GM23338 (cell line): Measurements from ENCODE around the gene CCDC91. TPM values are rescaled to one million over a fixed set of nuclear protein-coding genes. Genes with fewer than 3 reads are reported as not detected.

Experiments
- ATAC-seq: fragments of 200-7000 bp; cut with Tn5 transposase; 3 replicates; pipeline ENCODE4 v1.9.1; 2020
- DNase-seq: peaks from one replicate; pipeline ENCODE4 v3.0.0-alpha.2; 2015; ENCODE audit warnings: low spot score
- H2AFZ ChIP-seq: fragments of 200-600 bp; sonication (generic); 2 replicates; pipeline ENCODE4 v1.8.0; 2016; ENCODE audit warnings: antibody characterized with exemption, mild to moderate bottlenecking, moderate library complexity
- H3F3A ChIP-seq: fragments of 200-600 bp; sonication (generic); replicated peaks from 2 replicates; pipeline ENCODE4 v1.8.0; 2017; ENCODE audit warnings: antibody characterized with exemption, mixed run types, low read depth
- H3K27ac ChIP-seq: fragments of 200-600 bp; sonication (generic); 2 replicates; pipeline ENCODE4 v1.6.1; 2016; ENCODE audit warnings: low read depth
- H3K27me3 ChIP-seq: fragments of 200-600 bp; sonication (generic); 2 replicates; pipeline ENCODE4 v1.8.0; 2016; ENCODE audit warnings: mild to moderate bottlenecking, mixed run types, moderate library complexity; ENCODE audit not compliant: insufficient read depth
- H3K36me3 ChIP-seq: fragments of 200-600 bp; sonication (generic); 2 replicates; pipeline ENCODE4 v1.8.0; 2016; ENCODE audit warnings: mild to moderate bottlenecking; ENCODE audit not compliant: insufficient read depth
- H3K4me1 ChIP-seq: fragments of 200-600 bp; sonication (generic); 2 replicates; pipeline ENCODE4 v1.8.0; 2016; ENCODE audit warnings: mild to moderate bottlenecking, moderate library complexity; ENCODE audit not compliant: insufficient read depth
- H3K4me2 ChIP-seq: fragments of 200-600 bp; sonication (generic); 2 replicates; pipeline ENCODE4 v1.7.1; 2017; ENCODE audit warnings: mixed run types
- H3K4me3 ChIP-seq: fragments of 200-600 bp; sonication (generic); 2 replicates; pipeline ENCODE4 v1.6.1; 2016; ENCODE audit warnings: mixed run types
- H3K79me2 ChIP-seq: fragments of 200-600 bp; sonication (generic); replicated peaks from 2 replicates; pipeline ENCODE4 v1.8.0; 2017; ENCODE audit warnings: mild to moderate bottlenecking; ENCODE audit not compliant: insufficient read depth
- H3K9me2 ChIP-seq: fragments of 200-600 bp; sonication (generic); 2 replicates; pipeline ENCODE4 v1.8.0; 2017; ENCODE audit not compliant: insufficient read depth
- H4K20me1 ChIP-seq: fragments of 200-600 bp; sonication (generic); replicated peaks from 2 replicates; pipeline ENCODE4 v1.8.0; 2017; ENCODE audit warnings: mild to moderate bottlenecking; ENCODE audit not compliant: insufficient read depth
- H3K27ac Mint-ChIP-seq: 2 replicates; pipeline ENCODE4 v1.8.0; 2020; ENCODE audit warnings: inconsistent platforms, mild to moderate bottlenecking, moderate library complexity, mixed read lengths
- H3K27me3 Mint-ChIP-seq: 3 replicates; pipeline ENCODE4 v1.8.0; 2022; ENCODE audit warnings: low read depth, mild to moderate bottlenecking, moderate library complexity, mixed read lengths, inconsistent platforms; ENCODE audit not compliant: insufficient read depth, poor library complexity
- H3K36me3 Mint-ChIP-seq: 3 replicates; pipeline ENCODE4 v1.8.0; 2021; ENCODE audit warnings: low read depth, mild to moderate bottlenecking, inconsistent platforms, moderate library complexity, mixed read lengths
- H3K4me1 Mint-ChIP-seq: 3 replicates; pipeline ENCODE4 v1.8.0; 2020; ENCODE audit warnings: mild to moderate bottlenecking, inconsistent platforms, mixed read lengths
- H3K4me3 Mint-ChIP-seq: 3 replicates; pipeline ENCODE4 v1.8.0; 2021; ENCODE audit warnings: moderate library complexity, mild to moderate bottlenecking, inconsistent platforms, mixed read lengths
- H3K9me3 Mint-ChIP-seq: 3 replicates; pipeline ENCODE4 v1.8.0; 2020; ENCODE audit warnings: moderate library complexity, mild to moderate bottlenecking, inconsistent platforms, mixed read lengths
- EZH2 ChIP-seq: fragments of 200-600 bp; sonication (generic); IDR thresholded peaks from one replicate; pipeline ENCODE4 v1.8.0; 2017; ENCODE audit warnings: antibody characterized with exemption, mild to moderate bottlenecking, low read depth; ENCODE audit not compliant: unreplicated experiment
- polyA plus RNA-seq: library from polyadenylated mRNA; unstranded; fragments of >200 nt; fragmentation: Nextera tagmentation; extraction: Ambion mirVana; gene quantifications from 2 replicates; pipeline ENCODE4 v1.2.1, GENCODE V29; 2016
- total RNA-seq: library from RNA; depleted of rRNA; stranded (reverse); fragments of >200 nt; shearing (Covaris generic); gene quantifications from 2 replicates; pipeline ENCODE4 v1.2.3, GENCODE V29; 2014
- TF ChIP-seq, protein P1 (sequence below): IDR thresholded peaks from 2 replicates; pipeline ENCODE4 v1.6.1; 2016; ENCODE audit warnings: antibody characterized with exemption
- TF ChIP-seq, protein P2 (sequence below): fragments of 250-450 bp; sonication (Bioruptor Pico); IDR thresholded peaks from 2 replicates; pipeline ENCODE4 v1.5.0; 2020; ENCODE audit warnings: mild to moderate bottlenecking, moderate library complexity

The CCDC91 gene
- total and polyA plus RNA-seq, 2 experiments from 2014 or later, result 24.7 to 48.7 TPM

DNA sequence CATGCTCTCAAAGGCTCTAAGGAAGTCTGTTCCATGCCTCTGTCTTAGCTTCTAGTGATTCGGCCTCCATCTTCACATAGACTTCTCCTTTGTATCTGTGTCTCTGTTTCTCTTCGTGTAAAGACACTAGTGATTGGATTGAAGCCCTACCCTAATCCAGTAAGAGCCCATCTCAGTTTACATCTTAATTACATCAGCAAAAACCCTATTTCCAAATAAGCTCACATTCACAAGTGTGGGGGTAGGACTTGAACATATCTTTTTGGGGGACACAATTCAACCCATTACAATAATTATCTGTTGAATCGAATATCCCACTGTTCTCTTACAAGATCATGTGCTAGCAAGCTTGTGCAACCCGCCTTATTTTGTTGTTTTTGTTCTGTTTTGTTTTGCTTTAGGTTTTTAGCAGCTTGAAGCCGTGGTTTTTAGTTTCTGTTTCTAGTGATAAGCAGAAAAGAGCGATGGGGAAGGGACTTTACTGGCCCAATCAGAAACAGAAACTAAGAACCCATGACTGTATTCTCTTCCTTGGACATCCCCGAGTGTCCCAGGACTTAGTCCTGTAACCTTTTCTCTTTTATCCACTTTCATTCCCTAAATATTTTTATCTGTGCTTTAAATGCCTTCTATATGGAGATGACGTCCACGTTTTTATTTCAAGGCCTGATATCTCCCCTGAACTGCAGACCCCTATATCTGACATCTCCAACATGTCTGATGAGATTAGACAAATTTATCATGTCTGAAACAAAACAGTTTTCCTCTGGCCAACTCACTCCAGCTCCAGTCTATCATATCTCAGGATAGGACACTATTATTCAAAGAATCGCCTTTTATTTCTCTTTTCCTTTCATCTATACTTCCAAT is 353.0 kb downstream of the CCDC91 start:
- H3K36me3 Mint-ChIP-seq, result 0 out of 3 replicates have a peak, but pooled peaks cover 4% of the 10 kb centered on the region
- ATAC-seq (no peak), DNase-seq (no peak)
- Histone ChIP-seq H3K4me1 (no peaks in the 10 kb centered on the region; the same call in 1 of the 2 replicates), H3K27ac (no peak overlapping the region), H3K4me2 (no peak overlapping the region), H3K79me2 (no peaks in the 10 kb centered on the region), H3K36me3 (no peaks in the 10 kb centered on the region), H3F3A (no peaks in the 10 kb centered on the region), H4K20me1 (no peaks in the 10 kb centered on the region), H3K4me3 (no peak overlapping the region), H2AFZ (no peak overlapping the region), H3K9me2 (no peaks in the 10 kb centered on the region; the same call in 1 of the 2 replicates), H3K27me3 (no peaks in the 10 kb centered on the region)
- peaks cover 3% of the 10 kb centered on the region; the same call in 1 of the 3 replicates for H3K9me3 Mint-ChIP-seq
- H3K4me1 Mint-ChIP-seq, result peaks cover 8% of the 10 kb centered on the region; the same call in 1 of the 3 replicates
- no peaks in the 10 kb centered on the region for H3K27me3 Mint-ChIP-seq
- H3K27ac Mint-ChIP-seq, result no peak overlapping the region
- TF ChIP-seq, protein P1, sequence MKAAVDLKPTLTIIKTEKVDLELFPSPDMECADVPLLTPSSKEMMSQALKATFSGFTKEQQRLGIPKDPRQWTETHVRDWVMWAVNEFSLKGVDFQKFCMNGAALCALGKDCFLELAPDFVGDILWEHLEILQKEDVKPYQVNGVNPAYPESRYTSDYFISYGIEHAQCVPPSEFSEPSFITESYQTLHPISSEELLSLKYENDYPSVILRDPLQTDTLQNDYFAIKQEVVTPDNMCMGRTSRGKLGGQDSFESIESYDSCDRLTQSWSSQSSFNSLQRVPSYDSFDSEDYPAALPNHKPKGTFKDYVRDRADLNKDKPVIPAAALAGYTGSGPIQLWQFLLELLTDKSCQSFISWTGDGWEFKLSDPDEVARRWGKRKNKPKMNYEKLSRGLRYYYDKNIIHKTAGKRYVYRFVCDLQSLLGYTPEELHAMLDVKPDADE, result no peak
- TF ChIP-seq EZH2, result no peak
- TF ChIP-seq, protein P2, sequence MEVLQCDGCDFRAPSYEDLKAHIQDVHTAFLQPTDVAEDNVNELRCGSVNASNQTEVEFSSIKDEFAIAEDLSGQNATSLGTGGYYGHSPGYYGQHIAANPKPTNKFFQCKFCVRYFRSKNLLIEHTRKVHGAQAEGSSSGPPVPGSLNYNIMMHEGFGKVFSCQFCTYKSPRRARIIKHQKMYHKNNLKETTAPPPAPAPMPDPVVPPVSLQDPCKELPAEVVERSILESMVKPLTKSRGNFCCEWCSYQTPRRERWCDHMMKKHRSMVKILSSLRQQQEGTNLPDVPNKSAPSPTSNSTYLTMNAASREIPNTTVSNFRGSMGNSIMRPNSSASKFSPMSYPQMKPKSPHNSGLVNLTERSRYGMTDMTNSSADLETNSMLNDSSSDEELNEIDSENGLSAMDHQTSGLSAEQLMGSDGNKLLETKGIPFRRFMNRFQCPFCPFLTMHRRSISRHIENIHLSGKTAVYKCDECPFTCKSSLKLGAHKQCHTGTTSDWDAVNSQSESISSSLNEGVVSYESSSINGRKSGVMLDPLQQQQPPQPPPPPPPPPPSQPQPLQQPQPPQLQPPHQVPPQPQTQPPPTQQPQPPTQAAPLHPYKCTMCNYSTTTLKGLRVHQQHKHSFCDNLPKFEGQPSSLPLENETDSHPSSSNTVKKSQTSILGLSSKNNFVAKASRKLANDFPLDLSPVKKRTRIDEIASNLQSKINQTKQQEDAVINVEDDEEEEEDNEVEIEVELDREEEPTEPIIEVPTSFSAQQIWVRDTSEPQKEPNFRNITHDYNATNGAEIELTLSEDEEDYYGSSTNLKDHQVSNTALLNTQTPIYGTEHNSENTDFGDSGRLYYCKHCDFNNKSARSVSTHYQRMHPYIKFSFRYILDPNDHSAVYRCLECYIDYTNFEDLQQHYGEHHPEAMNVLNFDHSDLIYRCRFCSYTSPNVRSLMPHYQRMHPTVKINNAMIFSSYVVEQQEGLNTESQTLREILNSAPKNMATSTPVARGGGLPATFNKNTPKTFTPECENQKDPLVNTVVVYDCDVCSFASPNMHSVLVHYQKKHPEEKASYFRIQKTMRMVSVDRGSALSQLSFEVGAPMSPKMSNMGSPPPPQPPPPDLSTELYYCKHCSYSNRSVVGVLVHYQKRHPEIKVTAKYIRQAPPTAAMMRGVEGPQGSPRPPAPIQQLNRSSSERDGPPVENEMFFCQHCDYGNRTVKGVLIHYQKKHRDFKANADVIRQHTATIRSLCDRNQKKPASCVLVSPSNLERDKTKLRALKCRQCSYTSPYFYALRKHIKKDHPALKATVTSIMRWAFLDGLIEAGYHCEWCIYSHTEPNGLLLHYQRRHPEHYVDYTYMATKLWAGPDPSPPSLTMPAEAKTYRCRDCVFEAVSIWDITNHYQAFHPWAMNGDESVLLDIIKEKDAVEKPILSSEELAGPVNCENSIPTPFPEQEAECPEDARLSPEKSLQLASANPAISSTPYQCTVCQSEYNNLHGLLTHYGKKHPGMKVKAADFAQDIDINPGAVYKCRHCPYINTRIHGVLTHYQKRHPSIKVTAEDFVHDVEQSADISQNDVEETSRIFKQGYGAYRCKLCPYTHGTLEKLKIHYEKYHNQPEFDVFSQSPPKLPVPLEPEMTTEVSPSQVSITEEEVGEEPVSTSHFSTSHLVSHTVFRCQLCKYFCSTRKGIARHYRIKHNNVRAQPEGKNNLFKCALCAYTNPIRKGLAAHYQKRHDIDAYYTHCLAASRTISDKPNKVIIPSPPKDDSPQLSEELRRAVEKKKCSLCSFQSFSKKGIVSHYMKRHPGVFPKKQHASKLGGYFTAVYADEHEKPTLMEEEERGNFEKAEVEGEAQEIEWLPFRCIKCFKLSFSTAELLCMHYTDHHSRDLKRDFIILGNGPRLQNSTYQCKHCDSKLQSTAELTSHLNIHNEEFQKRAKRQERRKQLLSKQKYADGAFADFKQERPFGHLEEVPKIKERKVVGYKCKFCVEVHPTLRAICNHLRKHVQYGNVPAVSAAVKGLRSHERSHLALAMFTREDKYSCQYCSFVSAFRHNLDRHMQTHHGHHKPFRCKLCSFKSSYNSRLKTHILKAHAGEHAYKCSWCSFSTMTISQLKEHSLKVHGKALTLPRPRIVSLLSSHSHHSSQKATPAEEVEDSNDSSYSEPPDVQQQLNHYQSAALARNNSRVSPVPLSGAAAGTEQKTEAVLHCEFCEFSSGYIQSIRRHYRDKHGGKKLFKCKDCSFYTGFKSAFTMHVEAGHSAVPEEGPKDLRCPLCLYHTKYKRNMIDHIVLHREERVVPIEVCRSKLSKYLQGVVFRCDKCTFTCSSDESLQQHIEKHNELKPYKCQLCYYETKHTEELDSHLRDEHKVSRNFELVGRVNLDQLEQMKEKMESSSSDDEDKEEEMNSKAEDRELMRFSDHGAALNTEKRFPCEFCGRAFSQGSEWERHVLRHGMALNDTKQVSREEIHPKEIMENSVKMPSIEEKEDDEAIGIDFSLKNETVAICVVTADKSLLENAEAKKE, result no peak
- H3K4me3 Mint-ChIP-seq, result no peak overlapping the region
